Astrocyte (in vitro differentiated cells and primary cell): Measurements from ENCODE around the gene MED27. TPM values are rescaled to one million over a fixed set of nuclear protein-coding genes. Genes with fewer than 3 reads are reported as not detected.

ENCODE experiments used
- DNase-seq: peaks from one replicate; pipeline ENCODE4 v3.0.0-alpha.2; 2010; ENCODE audit warnings: low read depth
- FAIRE-seq: peaks from 2 replicates; lab custom pipeline; 2011; peaks lifted over from hg19 to GRCh38; lab: Jason Lieb, UNC
- H2AFZ ChIP-seq: 2 replicates; pipeline ENCODE4 v1.6.0; 2012; ENCODE audit warnings: low read depth, low read length, inconsistent platforms
- H3K27ac ChIP-seq: 2 replicates; pipeline ENCODE4 v1.5.1; 2011; ENCODE audit warnings: low read depth, low read length, inconsistent platforms
- H3K27me3 ChIP-seq: 2 replicates; pipeline ENCODE4 v1.6.0; 2011; ENCODE audit warnings: low read length, inconsistent platforms; ENCODE audit not compliant: insufficient read depth
- H3K36me3 ChIP-seq: 2 replicates; pipeline ENCODE4 v1.5.1; 2011; ENCODE audit warnings: low read length, inconsistent platforms; ENCODE audit not compliant: insufficient read depth
- H3K4me1 ChIP-seq: 2 replicates; pipeline ENCODE4 v1.5.1; 2011; ENCODE audit warnings: low read length, inconsistent platforms; ENCODE audit not compliant: insufficient read depth
- H3K4me2 ChIP-seq: 2 replicates; pipeline ENCODE4 v1.6.0; 2012; ENCODE audit warnings: low read length, inconsistent platforms
- H3K4me3 ChIP-seq: 2 replicates; pipeline ENCODE4 v1.5.1; 2011; ENCODE audit warnings: low read depth, mild to moderate bottlenecking, low read length, inconsistent platforms; ENCODE audit not compliant: insufficient read depth
- H3K79me2 ChIP-seq: 2 replicates; pipeline ENCODE4 v1.6.0; 2012; ENCODE audit warnings: mild to moderate bottlenecking, low read length, inconsistent platforms; ENCODE audit not compliant: insufficient read depth
- H3K9ac ChIP-seq: 2 replicates; pipeline ENCODE4 v1.6.0; 2012; ENCODE audit warnings: mild to moderate bottlenecking, low read length, inconsistent platforms
- H3K9me3 ChIP-seq: 2 replicates; pipeline ENCODE4 v1.5.1; 2012; ENCODE audit warnings: low read depth, mild to moderate bottlenecking, low read length, inconsistent platforms; ENCODE audit not compliant: insufficient read depth
- H4K20me1 ChIP-seq: 2 replicates; pipeline ENCODE4 v1.6.0; 2012; ENCODE audit warnings: low read length, inconsistent platforms; ENCODE audit not compliant: insufficient read depth
- H3K27ac Mint-ChIP-seq: one replicate; pipeline ENCODE4 v1.8.0; 2021; ENCODE audit warnings: mild to moderate bottlenecking, mixed read lengths; ENCODE audit not compliant: unreplicated experiment
- H3K27me3 Mint-ChIP-seq: one replicate; pipeline ENCODE4 v1.8.0; 2021; ENCODE audit warnings: low read depth, mixed read lengths; ENCODE audit not compliant: unreplicated experiment
- H3K36me3 Mint-ChIP-seq: one replicate; pipeline ENCODE4 v1.8.0; 2021; ENCODE audit warnings: low read depth, mixed read lengths; ENCODE audit not compliant: unreplicated experiment
- H3K4me1 Mint-ChIP-seq: one replicate; pipeline ENCODE4 v1.8.0; 2021; ENCODE audit warnings: low read depth, mixed read lengths; ENCODE audit not compliant: unreplicated experiment
- H3K4me3 Mint-ChIP-seq: one replicate; pipeline ENCODE4 v1.8.0; 2021; ENCODE audit warnings: mild to moderate bottlenecking, moderate library complexity, mixed read lengths; ENCODE audit not compliant: unreplicated experiment
- H3K9me3 Mint-ChIP-seq: one replicate; pipeline ENCODE4 v1.8.0; 2021; ENCODE audit warnings: mild to moderate bottlenecking, mixed read lengths; ENCODE audit not compliant: unreplicated experiment
- CTCF ChIP-seq: IDR thresholded peaks from 2 replicates; pipeline ENCODE4 v1.5.1; 2011; ENCODE audit warnings: low read depth, mild to moderate bottlenecking, inconsistent platforms, low read length, moderate library complexity; ENCODE audit not compliant: insufficient read depth
- EZH2 ChIP-seq: IDR thresholded peaks from 2 replicates; pipeline ENCODE4 v1.6.1; 2012; ENCODE audit warnings: mild to moderate bottlenecking, low read length, inconsistent platforms; ENCODE audit not compliant: insufficient read depth
- total RNA-seq: library from RNA; stranded (reverse); gene quantifications from 2 replicates; pipeline ENCODE4 v1.2.1, GENCODE V29; 2021

The MED27 gene
- total RNA-seq, 1 donor from 2014 or later: 26.9 TPM

DNA sequence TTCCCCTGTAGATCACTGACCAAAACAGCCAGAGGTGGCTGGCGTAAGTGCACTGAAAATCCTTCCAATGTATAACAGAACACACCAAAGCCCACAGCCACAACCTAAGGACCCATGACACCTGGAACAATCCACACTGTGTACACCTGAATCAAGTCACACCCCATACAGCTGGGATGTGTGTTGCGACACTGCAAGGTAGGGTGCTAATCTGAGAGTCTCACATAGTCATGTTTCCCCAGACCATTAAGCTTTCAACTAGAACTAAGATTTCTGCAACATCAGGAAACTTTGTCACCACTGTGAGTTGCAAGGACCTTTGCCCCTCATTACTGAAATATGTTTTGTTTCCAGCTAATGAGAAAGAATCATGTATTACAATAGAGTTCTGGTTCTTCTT is 59.4 kb downstream of the MED27 start:
- Mint-ChIP-seq H3K36me3 (no peaks in the 10 kb centered on the region), H3K27me3 (no peaks in the 10 kb centered on the region), H3K27ac (no peak overlapping the region), H3K4me1 (peaks cover 22% of the 10 kb centered on the region), H3K4me3 (no peak overlapping the region), H3K9me3 (no peaks in the 10 kb centered on the region)
- Histone ChIP-seq H3K79me2 (peaks cover 56% of the 10 kb centered on the region), H3K4me3 (no peak overlapping the region), H2AFZ (no peak overlapping the region), H3K27ac (no peak overlapping the region), H4K20me1 (peaks cover 97% of the 10 kb centered on the region), H3K9me3 (no peaks in the 10 kb centered on the region), H3K4me1 (no peaks in the 10 kb centered on the region), H3K9ac (no peak overlapping the region), H3K27me3 (no peaks in the 10 kb centered on the region), H3K36me3 (no peaks in the 10 kb centered on the region), H3K4me2 (no peak overlapping the region)
- TF ChIP-seq CTCF (no peak), EZH2 (no peak)
- DNase-seq: no peak
- no peak for FAIRE-seq

- H3K4me3 ChIP-seq: no peak overlapping the region
- H3K4me1 Mint-ChIP-seq: peaks cover 21% of the 10 kb centered on the region
- no peaks in the 10 kb centered on the region for H3K27me3 ChIP-seq
- H3K79me2 ChIP-seq: peaks cover 57% of the 10 kb centered on the region
- TF ChIP-seq EZH2: no peak
- no peak for TF ChIP-seq CTCF
- peaks cover 97% of the 10 kb centered on the region for H4K20me1 ChIP-seq
- H3K36me3 Mint-ChIP-seq: no peaks in the 10 kb centered on the region
- H3K9ac ChIP-seq: no peak overlapping the region
- H3K4me1 ChIP-seq: no peaks in the 10 kb centered on the region
- H3K27me3 Mint-ChIP-seq: no peaks in the 10 kb centered on the region
- H3K36me3 ChIP-seq: no peaks in the 10 kb centered on the region
- no peak overlapping the region for H3K27ac Mint-ChIP-seq
- no peak overlapping the region for H3K27ac ChIP-seq
- no peaks in the 10 kb centered on the region for H3K9me3 Mint-ChIP-seq
- no peak overlapping the region for H2AFZ ChIP-seq
- DNase-seq (no peak), FAIRE-seq (no peak)
- H3K4me3 Mint-ChIP-seq: no peak overlapping the region
- no peaks in the 10 kb centered on the region for H3K9me3 ChIP-seq
- no peak overlapping the region for H3K4me2 ChIP-seq
Measured at GRCh38 chr9:132019702-132020101, 60.0 kb downstream of the MED27 start.

DNA sequence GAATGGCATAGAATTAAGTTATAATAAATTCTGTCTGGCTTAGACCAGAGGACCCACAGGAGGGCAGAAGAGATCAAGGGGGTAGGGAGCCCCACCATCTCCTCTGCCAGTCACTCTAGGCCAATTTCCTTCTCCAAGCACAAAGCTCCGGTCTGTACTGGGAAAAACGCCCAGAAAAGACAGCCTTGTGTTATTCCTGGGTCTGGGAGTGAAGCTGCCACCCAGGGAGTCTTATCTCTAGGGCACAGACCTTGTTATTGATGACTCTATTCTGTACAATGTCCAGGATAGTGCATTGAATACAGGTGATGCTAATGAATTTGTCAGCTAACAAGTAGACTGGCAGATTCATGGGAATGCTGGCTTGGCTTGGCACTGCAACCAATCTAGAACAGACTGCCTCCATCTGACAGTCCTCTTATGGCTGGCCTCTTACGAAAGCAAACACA is 60.7 kb downstream of the MED27 start:
- DNase-seq: peak; percentile 49
- H3K4me3 Mint-ChIP-seq: no peak overlapping the region
- H3K4me1 Mint-ChIP-seq: peaks cover 27% of the 10 kb centered on the region
- Histone ChIP-seq H3K27me3 (no peaks in the 10 kb centered on the region), H3K79me2 (peaks cover 50% of the 10 kb centered on the region), H3K36me3 (no peaks in the 10 kb centered on the region), H3K9me3 (no peaks in the 10 kb centered on the region), H3K9ac (no peak overlapping the region), H3K4me2 (no peak overlapping the region), H2AFZ (no peak overlapping the region), H3K4me3 (no peak overlapping the region), H3K27ac (no peak overlapping the region), H3K4me1 (no peaks in the 10 kb centered on the region), H4K20me1 (peaks cover 97% of the 10 kb centered on the region)
- no peak for FAIRE-seq
- no peaks in the 10 kb centered on the region for H3K27me3 Mint-ChIP-seq
- no peaks in the 10 kb centered on the region for H3K36me3 Mint-ChIP-seq
- H3K27ac Mint-ChIP-seq: no peak overlapping the region
- H3K9me3 Mint-ChIP-seq: no peaks in the 10 kb centered on the region
- TF ChIP-seq CTCF (no peak), EZH2 (no peak)
